ENCODE data around the gene DOK3. TPM values are rescaled to one million over a fixed set of nuclear protein-coding genes. Genes with fewer than 3 reads are reported as not detected.
A peak's percentile ranks its signal among the peaks of the same experiment; 100 is the strongest.
"Not testable (repeated sequence)": the region's sequence is repeated elsewhere in the genome, so short reads cannot be mapped to it uniquely, and the experiment has no call there.

The DOK3 gene
- total RNA-seq, 8 experiments from 2014 or later, result 0.92 to 4.9 (median 2.4) TPM

DNA sequence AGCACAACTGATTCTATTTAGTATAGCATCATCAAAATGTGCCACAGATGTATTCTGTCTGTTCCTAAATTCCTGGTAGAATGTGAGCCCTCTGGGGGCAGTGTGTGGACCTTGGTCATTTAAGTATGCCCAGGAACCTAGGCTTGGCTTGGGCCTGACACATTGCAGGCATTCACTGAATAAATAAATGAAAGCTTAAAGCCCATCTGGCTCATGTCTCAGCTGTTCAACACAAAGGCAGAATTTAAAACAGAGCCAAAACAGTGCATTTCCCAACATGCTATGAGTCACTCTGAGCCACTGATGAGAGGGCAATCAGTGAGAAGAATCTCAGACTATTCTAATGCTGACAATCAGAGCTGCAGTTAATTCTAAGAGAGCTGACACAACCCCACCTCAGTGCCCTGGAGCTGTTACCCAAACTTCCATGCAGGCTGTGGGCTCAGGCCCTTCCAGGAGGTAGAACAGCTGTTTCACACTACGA is 36.7 kb upstream of the DOK3 start:
- Histone ChIP-seq H3K4me1 (replicated peaks in 1 of 2) (peaks cover 13 to 20% of the 10 kb centered on the region in 2 donors), H3K27ac (peak overlapping the region in 1 of 2 donors; percentile 12), H3K4me3 (no peak overlapping the region)
- in situ Hi-C loops (cut with MboI; ENCODE audit: low pct_unique_long_range_greater_than_20kb in 2 of 9, low sequenced_read_pairs in 9 of 9, unreplicated experiment in 9 of 9), result no loop called here
- 0 to 71% (median 22%) methylated on average over 1 of the region's 1 CpG; no CpG with 5 or more reads in 6 of the 10 experiments for WGBS, 10 experiments
- ATAC-seq (replicated peaks in 6 of 8), result peak; percentile 80 to 97 (median 86)

- WGBS, 10 experiments, result 0 to 100% (median 59%) methylated on average over 1 to 4 of the region's 4 CpGs
Measured at GRCh38 chr5:177545487-177546257, 36.0 kb upstream of the DOK3 start.

DNA sequence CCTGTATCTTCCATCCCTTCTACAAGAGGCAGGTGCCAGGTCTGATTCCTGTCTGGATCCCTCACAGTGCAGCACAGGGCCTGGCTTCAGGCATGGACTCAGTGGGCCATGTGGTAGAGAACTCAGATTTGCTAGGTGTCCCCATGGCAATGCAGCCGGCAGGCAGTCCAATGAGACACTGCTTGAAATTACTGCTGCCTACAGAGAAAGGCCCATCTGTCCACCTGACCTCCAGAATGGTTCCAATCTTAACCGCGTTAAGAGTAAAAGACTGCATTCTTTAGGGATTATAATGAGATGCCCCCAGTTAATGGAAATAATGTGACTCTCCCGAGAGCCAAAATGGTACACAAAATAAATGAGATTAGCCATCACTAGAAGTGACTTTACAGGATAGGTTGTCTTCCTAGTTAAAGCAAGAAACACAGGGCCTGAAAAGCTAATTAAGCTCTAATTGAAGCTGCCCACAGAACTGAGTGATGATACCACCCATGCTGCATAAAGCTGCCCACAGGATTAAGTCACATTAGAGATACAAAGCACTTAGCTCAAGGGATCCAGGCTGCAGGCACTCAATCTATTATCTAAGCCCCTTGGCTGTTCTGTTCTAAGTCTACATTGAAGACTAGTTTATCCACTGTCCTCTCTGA is 33.3 kb upstream of the DOK3 start:
- WGBS, 10 experiments, result 14 to 93% (median 75%) methylated on average over 1 to 4 of the region's 4 CpGs; no CpG with 5 or more reads in 1 of the 10 experiments
- ATAC-seq (replicated peaks in 6 of 8), result peak in 1 of 8 experiments; percentile 25
- Histone ChIP-seq H3K27ac (no peak overlapping the region), H3K4me3 (no peak overlapping the region), H3K4me1 (replicated peaks in 1 of 2) (peaks cover 13 to 20% of the 10 kb centered on the region in 2 donors)
- in situ Hi-C loops (cut with MboI; ENCODE audit: low pct_unique_long_range_greater_than_20kb in 2 of 9, low sequenced_read_pairs in 9 of 9, unreplicated experiment in 9 of 9), result no loop called here

More at GRCh38 chr5:177545487-177546257, 36.0 kb upstream of the DOK3 start:
- Histone ChIP-seq H3K27ac (peak overlapping the region in 1 of 2 donors; percentile 50), H3K4me1 (replicated peaks in 1 of 2) (peaks cover 13 to 20% of the 10 kb centered on the region in 2 donors), H3K4me3 (no peak overlapping the region)
- ATAC-seq (replicated peaks in 6 of 8), result peak in 6 of 8 experiments; percentile 7 to 63 (median 42)
- in situ Hi-C loops (cut with MboI; ENCODE audit: low pct_unique_long_range_greater_than_20kb in 2 of 9, low sequenced_read_pairs in 9 of 9, unreplicated experiment in 9 of 9), result no loop called here

- no peak for ATAC-seq (replicated peaks in 6 of 8)
- Histone ChIP-seq H3K4me3 (no peak overlapping the region), H3K4me1 (replicated peaks in 1 of 2) (peaks cover 2 to 5% of the 10 kb centered on the region in 2 donors), H3K27ac (no peak overlapping the region)
- in situ Hi-C loops (cut with MboI; ENCODE audit: low pct_unique_long_range_greater_than_20kb in 2 of 9, low sequenced_read_pairs in 9 of 9, unreplicated experiment in 9 of 9), result no loop called here
- WGBS, 10 experiments, result 67 to 100% (median 96%) methylated on average over 1 to 3 of the region's 3 CpGs; no CpG with 5 or more reads in 1 of the 10 experiments
Measured at GRCh38 chr5:177540438-177540837, 30.8 kb upstream of the DOK3 start.

- Histone ChIP-seq H3K4me3 (no peak overlapping the region), H3K4me1 (replicated peaks in 1 of 2) (peaks cover 0 to 4% of the 10 kb centered on the region in 2 donors), H3K27ac (no peak overlapping the region)
- 7 to 88% (median 80%) methylated on average over 1 to 2 of the region's 2 CpGs; no CpG with 5 or more reads in 7 of the 10 experiments for WGBS, 10 experiments
- in situ Hi-C loops (cut with MboI; ENCODE audit: low pct_unique_long_range_greater_than_20kb in 2 of 9, low sequenced_read_pairs in 9 of 9, unreplicated experiment in 9 of 9), result no loop called here
- peak in 2 of 8 experiments; percentile 28 to 42 for ATAC-seq (replicated peaks in 6 of 8)
Measured at GRCh38 chr5:177539411-177539810, 29.8 kb upstream of the DOK3 start.

GRCh38 chr5:177538876-177539275 is 29.2 kb upstream of the DOK3 start:
- H3K27ac ChIP-seq, result no peak overlapping the region
- ATAC-seq (replicated peaks in 6 of 8), result no peak
- in situ Hi-C loops (cut with MboI; ENCODE audit: low pct_unique_long_range_greater_than_20kb in 2 of 9, low sequenced_read_pairs in 9 of 9, unreplicated experiment in 9 of 9), result no loop called here
- WGBS, 10 experiments, result 92 to 100% (median 100%) methylated on average over 1 to 9 of the region's 10 CpGs; no CpG with 5 or more reads in 5 of the 10 experiments
- peaks cover 0 to 4% of the 10 kb centered on the region in 2 donors for H3K4me1 ChIP-seq (replicated peaks in 1 of 2)
- H3K4me3 ChIP-seq, result no peak overlapping the region

DNA sequence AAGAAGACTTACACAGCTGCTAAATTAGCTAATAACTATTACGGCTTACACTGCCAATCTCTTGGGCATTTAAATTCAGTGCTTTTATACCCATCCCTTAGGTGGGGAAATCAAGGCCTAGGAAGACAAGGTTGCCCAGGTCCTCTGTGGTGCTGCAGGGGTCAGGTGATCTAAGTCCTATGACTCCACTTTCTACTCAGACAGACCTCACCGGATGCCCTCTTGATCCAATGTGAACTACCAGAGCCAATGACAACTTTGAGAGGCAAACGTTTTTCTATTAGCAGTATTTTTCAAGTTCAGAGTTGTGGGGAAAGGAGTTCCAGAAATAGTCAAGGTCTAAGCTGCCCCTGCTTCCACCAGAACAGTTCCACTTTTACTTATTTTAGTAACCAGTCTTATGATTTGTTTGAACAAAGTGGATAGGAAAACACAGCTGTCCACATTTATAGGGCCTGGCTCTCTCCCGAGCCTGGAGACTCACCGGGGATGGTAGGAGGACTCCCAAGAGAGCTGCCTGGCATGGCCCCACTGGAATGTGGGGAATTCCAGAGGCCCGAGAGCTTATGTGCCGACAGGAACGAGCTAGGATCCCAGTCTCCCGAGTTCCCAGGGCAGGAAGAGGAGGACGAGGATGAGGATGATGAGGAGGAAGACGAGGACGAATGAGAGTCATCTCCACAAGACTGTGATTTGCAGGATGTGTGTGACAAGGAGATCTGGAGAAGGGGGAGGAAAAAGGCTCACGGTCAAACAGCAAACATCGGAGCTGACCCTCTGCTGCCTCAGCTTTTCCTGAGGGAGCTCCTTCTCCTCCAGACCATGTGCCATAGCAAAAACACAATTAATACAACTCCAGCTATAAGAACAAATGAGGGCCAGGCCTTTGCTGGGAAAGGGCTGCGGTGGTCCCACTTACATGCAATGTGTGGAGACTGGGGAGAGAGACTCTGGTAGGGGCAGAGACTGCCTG is 28.0 kb upstream of the DOK3 start:
- H3K4me1 ChIP-seq (replicated peaks in 1 of 2), result no peaks in the 10 kb centered on the region
- no peak overlapping the region for H3K27ac ChIP-seq
- in situ Hi-C loops (cut with MboI; ENCODE audit: low pct_unique_long_range_greater_than_20kb in 2 of 9, low sequenced_read_pairs in 9 of 9, unreplicated experiment in 9 of 9), result no loop called here
- ATAC-seq (replicated peaks in 6 of 8), result peak in 4 of 8 experiments; percentile 38 to 87 (median 63)
- WGBS, 10 experiments, result 20 to 100% (median 83%) methylated on average over 2 to 14 of the region's 15 CpGs; no CpG with 5 or more reads in 1 of the 10 experiments
- H3K4me3 ChIP-seq, result no peak overlapping the region

DNA sequence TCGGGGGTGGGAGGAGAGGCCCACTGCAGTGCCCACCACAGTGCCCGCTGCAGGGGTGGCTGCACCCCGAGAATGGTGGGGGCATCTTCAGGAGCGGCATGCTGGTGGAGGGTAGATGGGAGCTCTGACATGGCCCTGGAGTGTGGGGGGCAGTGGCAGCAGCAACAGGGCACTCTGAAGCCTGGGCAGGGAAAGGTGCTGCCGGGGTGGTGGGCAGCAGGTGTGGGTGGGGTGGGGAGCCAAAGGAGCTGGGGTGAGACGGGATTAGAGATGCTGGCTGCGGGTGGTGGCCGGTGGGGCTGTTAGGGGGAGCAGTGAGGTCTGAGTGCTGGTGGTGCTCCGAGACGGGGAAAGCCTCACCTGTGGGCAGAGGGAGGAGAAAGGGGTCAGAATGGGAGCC is 26.8 kb upstream of the DOK3 start:
- in situ Hi-C loops (cut with MboI; ENCODE audit: low pct_unique_long_range_greater_than_20kb in 2 of 9, low sequenced_read_pairs in 9 of 9, unreplicated experiment in 9 of 9), result no loop called here
- Histone ChIP-seq H3K27ac (no peak overlapping the region), H3K4me1 (replicated peaks in 1 of 2) (no peaks in the 10 kb centered on the region), H3K4me3 (no peak overlapping the region)
- 89% methylated on average over 2 of the region's 10 CpGs; no CpG with 5 or more reads in 9 of the 10 experiments for WGBS, 10 experiments
- no peak for ATAC-seq (replicated peaks in 6 of 8)

DNA sequence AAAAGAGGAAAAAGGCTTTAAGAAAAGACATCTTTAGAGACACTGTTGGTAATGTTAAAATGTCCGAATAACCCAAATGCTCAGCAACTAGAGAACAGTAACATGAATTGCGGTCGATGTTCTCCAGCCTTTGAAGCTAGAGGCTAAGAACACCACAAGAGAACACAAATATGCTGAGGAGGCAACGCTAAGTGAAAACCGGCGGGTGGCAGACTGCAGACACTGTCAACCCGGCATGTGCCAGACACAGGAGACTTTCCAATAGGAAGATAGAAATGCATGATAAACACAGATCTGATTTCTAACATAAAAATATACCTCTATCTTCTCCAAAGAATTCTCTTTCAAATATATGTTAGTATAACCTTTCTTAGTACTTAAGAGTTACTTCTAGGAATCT is 25.5 kb upstream of the DOK3 start:
- H3K4me1 ChIP-seq (replicated peaks in 1 of 2), result no peaks in the 10 kb centered on the region
- no peak overlapping the region for H3K27ac ChIP-seq
- in situ Hi-C loops (cut with MboI; ENCODE audit: low pct_unique_long_range_greater_than_20kb in 2 of 9, low sequenced_read_pairs in 9 of 9, unreplicated experiment in 9 of 9), result no loop called here
- 81 to 100% (median 89%) methylated on average over 3 to 7 of the region's 7 CpGs for WGBS, 10 experiments
- no peak overlapping the region for H3K4me3 ChIP-seq
- ATAC-seq (replicated peaks in 6 of 8), result no peak

- H3K27ac ChIP-seq; H3K4me3 ChIP-seq; in situ Hi-C loops (cut with MboI; ENCODE audit: low pct_unique_long_range_greater_than_20kb in 2 of 9, low sequenced_read_pairs in 9 of 9, unreplicated experiment in 9 of 9); H3K4me1 ChIP-seq (replicated peaks in 1 of 2); ATAC-seq (replicated peaks in 6 of 8): not testable (repeated sequence)
- WGBS, 10 experiments, result 90 to 100% (median 98%) methylated on average over 1 to 7 of the region's 7 CpGs
Measured at GRCh38 chr5:177534433-177534832, 24.8 kb upstream of the DOK3 start.

DNA sequence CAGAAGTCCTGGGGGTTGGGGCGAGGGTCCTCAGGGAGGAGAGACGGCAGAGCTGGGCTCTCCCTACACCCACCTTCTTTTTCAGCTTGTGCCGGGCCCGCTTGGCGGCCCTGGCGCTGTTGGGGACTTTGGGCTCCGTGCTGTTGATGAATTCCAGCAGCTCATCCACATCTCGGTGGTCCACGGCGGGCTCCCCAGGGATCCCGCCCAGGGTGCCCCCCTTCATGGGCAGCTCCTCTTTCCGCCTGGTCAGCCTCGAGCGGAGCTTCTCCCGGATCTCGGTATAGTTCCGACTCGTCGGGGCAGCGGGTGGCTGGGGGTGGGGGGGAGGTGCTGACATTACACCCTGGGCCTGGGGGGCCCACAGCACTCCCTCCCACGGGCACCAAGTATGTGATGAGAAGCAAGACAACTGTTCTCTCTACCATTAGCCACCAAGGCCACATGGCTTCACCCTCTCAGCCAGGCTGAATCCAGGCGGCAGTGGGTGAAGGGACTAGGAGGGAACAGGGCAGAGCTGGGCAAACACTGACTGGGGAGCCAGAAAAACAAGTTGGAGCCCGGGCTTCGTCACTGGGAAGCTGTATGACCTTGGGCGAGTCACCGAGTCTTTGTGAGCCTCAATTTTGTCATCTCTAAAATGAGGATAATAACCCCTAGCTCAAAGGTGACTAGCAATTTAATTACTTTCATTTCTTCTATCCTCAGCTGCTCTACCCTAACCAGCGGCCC is 21.7 kb upstream of the DOK3 start:
- no peak overlapping the region for H3K27ac ChIP-seq
- in situ Hi-C loops (cut with MboI; ENCODE audit: low pct_unique_long_range_greater_than_20kb in 2 of 9, low sequenced_read_pairs in 9 of 9, unreplicated experiment in 9 of 9), result no loop called here
- no peaks in the 10 kb centered on the region for H3K4me1 ChIP-seq (replicated peaks in 1 of 2)
- WGBS, 10 experiments, result 60 to 100% (median 95%) methylated on average over 1 to 8 of the region's 27 CpGs; no CpG with 5 or more reads in 3 of the 10 experiments
- no peak for ATAC-seq (replicated peaks in 6 of 8)
- no peak overlapping the region for H3K4me3 ChIP-seq

DNA sequence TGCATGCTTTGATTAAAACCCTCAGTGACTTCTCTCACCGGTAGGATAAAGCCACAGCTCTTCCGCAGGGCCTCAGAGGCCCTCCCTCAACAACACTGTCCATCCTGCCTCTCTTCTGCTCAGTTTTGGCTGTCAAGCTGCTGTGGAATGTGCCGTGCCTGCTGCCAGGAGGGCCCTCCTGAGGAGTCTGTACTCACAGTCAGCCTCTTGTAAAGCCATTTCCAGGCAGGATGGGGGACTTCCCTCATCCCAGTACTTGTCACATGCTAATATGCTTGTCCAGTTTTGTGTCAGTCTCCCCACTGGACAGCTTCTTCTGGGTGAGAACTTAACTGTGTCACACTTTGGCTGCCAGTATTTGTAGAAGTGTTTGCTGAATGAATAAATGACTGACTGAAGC is 21.0 kb upstream of the DOK3 start:
- H3K4me1 ChIP-seq (replicated peaks in 1 of 2), result no peaks in the 10 kb centered on the region
- no peak overlapping the region for H3K27ac ChIP-seq
- in situ Hi-C loops (cut with MboI; ENCODE audit: low pct_unique_long_range_greater_than_20kb in 2 of 9, low sequenced_read_pairs in 9 of 9, unreplicated experiment in 9 of 9), result no loop called here
- no peak overlapping the region for H3K4me3 ChIP-seq
- no peak for ATAC-seq (replicated peaks in 6 of 8)
- 67 to 100% (median 94%) methylated on average over 1 to 3 of the region's 3 CpGs; no CpG with 5 or more reads in 6 of the 10 experiments for WGBS, 10 experiments

All from motor neuron (in vitro differentiated cells).